Measurements from ENCODE around the gene TADA2B. TPM values are rescaled to one million over a fixed set of nuclear protein-coding genes. Genes with fewer than 3 reads are reported as not detected.

TADA2B gene, protein sequence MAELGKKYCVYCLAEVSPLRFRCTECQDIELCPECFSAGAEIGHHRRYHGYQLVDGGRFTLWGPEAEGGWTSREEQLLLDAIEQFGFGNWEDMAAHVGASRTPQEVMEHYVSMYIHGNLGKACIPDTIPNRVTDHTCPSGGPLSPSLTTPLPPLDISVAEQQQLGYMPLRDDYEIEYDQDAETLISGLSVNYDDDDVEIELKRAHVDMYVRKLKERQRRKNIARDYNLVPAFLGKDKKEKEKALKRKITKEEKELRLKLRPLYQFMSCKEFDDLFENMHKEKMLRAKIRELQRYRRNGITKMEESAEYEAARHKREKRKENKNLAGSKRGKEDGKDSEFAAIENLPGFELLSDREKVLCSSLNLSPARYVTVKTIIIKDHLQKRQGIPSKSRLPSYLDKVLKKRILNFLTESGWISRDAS
- 12.9 and 13.3 TPM in 2 replicates for total RNA-seq

DNA sequence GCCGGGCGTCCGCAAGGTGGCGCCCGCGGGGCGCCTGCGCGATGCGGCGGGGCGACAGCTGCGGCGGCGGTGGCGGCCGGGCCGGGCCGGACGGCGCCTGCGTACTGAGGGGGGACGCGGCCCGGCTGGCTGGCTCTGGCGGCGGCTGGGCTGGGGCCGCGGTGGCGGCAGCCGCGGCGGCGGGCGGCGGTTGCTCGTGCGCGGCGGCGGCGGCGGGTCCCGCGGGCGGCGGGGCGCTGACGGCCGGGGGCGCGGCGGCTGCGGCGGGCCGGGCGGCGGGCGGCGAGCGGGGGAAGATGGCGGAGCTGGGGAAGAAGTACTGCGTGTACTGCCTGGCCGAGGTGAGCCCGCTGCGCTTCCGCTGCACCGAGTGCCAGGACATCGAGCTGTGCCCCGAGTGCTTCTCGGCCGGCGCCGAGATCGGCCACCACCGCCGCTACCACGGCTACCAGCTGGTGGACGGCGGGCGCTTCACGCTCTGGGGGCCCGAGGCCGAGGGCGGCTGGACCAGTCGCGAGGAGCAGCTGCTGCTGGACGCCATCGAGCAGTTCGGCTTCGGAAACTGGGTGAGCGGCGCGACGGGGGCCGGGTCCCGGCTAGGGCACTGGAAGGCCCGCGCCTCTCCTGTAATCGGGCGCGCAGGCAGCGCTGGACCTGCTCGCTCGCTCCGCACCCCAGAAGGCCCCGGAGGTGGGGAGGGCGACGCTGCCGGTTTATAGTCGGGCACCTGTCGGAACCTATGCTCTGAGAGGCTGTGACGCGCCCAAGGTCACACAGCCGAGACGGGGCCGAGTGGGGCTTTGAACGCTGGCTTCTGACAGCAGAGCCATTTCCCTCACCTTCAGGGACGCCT lies at the start of gene TADA2B:
Gene TADA2B, plus strand, starts transcription at position 89 of the 853 bp plus-strand sequence. Its CDS starts 208 bp downstream, at position 297.
- peak within 1 kb of the TSS; percentile 86 for H3K4me3 Mint-ChIP-seq (ENCODE audit: low read depth)
- H3K27me3 Mint-ChIP-seq (ENCODE audit: low read depth) = peaks cover 7% of the 10 kb centered on the region
- intact Hi-C loops (cut with micrococcal nuclease) = loop anchor here (1.0 to 2.0 kb wide), 5 partner anchors 25 to 403 kb away; partner anchors contain the start of genes GRPEL1, MRFAP1 and TBC1D14
- peak within 1 kb of the TSS; percentile 65 for H3K27ac Mint-ChIP-seq
- peak; percentile 48 for DNase-seq (ENCODE audit: low spot score)
- H3K36me3 Mint-ChIP-seq (ENCODE audit: low read depth) = peaks cover 6% of the 10 kb centered on the region
- no peaks in the 10 kb centered on the region for H3K9me3 Mint-ChIP-seq
- H3K4me1 Mint-ChIP-seq (ENCODE audit: low read depth) = peaks cover 38% of the 10 kb centered on the region

DNA sequence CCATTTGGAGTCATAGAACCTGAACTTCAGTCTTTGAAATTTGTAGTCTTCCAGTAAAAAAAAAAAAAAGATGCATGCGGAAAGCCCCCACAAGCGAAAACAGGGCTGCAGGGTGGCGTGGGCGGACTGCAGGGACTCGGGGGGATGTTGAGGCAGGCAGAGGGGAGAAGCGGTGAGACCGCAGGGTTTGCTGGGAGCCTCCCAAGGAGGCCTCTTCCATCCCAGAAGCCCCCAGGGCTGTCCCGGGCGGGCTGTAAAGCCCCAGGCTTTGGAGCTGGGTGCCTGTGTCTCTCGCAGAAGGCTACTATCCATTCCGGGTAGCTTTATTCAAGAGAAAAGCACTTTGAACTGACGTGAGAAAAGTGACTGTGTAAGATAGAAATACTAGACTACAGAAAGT lies 46.7 kb upstream of the TADA2B start:
- no peaks in the 10 kb centered on the region for H3K27me3 Mint-ChIP-seq (ENCODE audit: low read depth)

DNA sequence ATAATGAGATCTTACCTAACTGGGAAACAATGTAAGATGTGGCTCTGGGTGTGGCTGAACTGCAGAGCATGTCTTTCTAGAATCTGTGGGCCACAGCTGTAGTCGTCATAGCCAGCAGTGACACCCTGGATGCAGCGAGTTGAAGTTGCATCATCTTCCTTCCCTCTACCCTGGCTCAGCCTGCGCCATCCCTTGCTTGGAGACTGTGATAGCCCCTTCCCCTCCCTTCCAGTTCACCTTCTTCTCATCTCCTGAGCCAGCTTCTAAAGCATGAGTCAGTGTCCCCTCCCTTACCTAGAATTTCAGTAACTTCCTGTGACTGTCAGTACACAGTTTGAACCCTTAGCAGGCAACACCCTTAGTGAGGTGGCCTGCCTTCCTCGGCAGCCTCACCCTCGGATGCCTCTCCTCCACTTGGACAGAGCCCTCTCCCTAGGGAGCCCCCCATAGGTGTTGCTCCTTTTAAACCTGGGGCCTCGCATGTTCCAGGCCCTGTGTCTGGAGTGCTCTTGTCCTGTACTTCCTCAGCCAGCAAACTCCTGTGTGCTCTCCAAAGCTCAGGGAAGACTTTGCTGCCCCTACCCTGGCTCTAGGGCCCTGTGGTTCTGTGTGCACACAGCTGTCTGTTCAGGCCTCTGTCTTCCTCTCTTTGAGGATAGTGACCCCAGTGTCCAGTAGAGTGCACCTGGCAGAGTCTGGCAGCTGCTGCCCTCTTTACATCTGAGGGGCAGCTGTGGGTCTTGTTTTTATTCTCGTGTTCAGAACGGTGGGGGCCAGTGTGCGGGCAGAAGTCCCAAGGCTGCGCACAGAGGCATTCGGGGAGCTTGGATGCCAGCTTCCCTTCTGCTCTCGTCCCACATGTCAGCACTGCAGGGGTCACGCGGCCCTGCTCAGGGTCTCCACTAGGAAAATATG lies 43.7 kb upstream of the TADA2B start:
- peak; percentile 30 for DNase-seq (ENCODE audit: low spot score)
- Mint-ChIP-seq H3K4me3 (ENCODE audit: low read depth) (no peak overlapping the region), H3K4me1 (ENCODE audit: low read depth) (peaks cover 12% of the 10 kb centered on the region), H3K36me3 (ENCODE audit: low read depth) (peaks cover 63% of the 10 kb centered on the region), H3K27ac (peak overlapping the region; percentile 72), H3K9me3 (no peaks in the 10 kb centered on the region), H3K27me3 (ENCODE audit: low read depth) (no peaks in the 10 kb centered on the region)
- intact Hi-C loops (cut with micrococcal nuclease) = no loop called here

More for the DNA sequence above, 46.7 kb upstream of the TADA2B start:
- intact Hi-C loops (cut with micrococcal nuclease) = no loop called here
- H3K4me1 Mint-ChIP-seq (ENCODE audit: low read depth) = peaks cover 27% of the 10 kb centered on the region
- no peak for DNase-seq (ENCODE audit: low spot score)
- H3K36me3 Mint-ChIP-seq (ENCODE audit: low read depth) = peaks cover 53% of the 10 kb centered on the region
- no peak overlapping the region for H3K27ac Mint-ChIP-seq
- H3K4me3 Mint-ChIP-seq (ENCODE audit: low read depth) = no peak overlapping the region
- no peaks in the 10 kb centered on the region for H3K9me3 Mint-ChIP-seq

DNA sequence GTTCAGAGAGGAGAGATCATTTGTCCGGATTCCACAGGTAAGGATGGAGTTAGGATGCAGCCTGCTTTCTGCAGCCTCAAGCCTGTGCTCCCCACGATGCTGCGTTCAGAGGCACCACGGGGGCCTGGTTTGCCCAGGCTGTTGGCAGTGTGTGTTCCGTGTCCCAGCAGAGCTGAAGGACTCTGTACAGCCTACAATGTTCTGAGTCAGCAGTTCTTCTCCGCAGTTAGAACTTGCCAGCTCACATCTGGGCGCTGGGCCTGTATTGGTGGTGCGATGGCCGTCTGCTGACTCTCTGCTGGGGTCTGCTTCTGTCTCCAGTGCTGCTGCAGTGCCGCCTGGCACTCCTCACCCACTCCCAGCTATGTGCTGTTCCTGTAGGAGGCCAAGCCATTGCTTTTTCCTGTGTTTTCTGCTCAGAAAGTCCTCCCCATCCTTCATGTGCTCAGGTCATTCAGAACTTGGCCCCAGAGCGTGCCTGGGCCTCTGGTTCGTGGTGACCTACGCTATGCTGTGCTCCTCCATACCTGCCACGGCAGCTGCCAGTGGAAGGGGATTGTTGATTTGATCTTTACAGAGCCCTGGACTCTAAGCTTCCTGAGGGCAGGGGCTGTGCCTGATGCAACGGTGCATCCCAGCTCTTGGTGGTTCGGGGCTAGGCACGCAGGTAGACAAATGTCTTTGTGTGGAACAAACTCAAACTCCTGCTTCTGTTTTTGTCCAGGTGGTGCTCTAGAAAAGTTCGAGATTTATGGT lies 42.6 kb upstream of the TADA2B start:
- intact Hi-C loops (cut with micrococcal nuclease) = no loop called here
- Mint-ChIP-seq H3K27me3 (ENCODE audit: low read depth) (no peaks in the 10 kb centered on the region), H3K4me1 (ENCODE audit: low read depth) (peaks cover 12% of the 10 kb centered on the region), H3K27ac (no peak overlapping the region), H3K36me3 (ENCODE audit: low read depth) (peaks cover 59% of the 10 kb centered on the region), H3K9me3 (no peaks in the 10 kb centered on the region), H3K4me3 (ENCODE audit: low read depth) (no peak overlapping the region)
- no peak for DNase-seq (ENCODE audit: low spot score)

DNA sequence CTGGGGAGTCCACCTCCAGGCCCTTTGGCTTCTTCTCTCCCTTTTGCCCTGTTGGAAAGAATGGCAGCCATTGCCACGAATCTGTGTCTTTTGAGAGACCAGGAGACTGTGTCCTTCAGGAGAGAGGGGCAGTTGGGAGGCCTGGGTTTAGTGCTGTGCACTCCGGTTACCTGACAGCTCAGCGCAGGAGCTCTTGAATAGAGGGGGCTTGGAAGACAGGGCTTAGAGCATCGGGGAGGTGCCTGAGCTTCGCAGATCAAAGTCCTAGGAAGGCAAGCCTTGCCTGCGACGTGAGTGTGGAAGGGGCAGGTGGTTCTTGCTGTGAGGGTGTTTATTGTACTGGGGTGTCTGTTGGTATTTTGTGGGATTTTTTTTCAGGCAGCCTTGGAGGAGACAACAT lies 41.9 kb upstream of the TADA2B start:
- intact Hi-C loops (cut with micrococcal nuclease) = no loop called here
- H3K27ac Mint-ChIP-seq = no peak overlapping the region

DNA sequence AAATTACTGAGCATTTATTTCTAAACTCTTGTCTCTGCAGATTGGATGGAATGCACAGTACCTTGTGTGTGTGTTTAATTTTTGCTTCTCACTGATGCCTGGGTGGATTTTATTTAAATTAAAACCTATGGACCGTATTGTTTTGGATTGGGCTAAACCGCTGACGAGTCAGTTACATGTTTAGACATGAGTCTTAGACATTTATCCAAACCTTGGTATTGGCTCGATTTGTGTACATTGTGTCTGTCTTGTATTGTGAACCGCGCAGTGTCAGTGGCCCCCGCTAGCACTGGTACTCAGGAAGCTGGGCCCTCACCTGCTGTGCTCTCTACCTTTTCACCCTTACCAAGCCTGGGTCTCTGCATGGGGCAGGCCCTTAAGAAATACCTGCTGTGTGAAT lies 40.8 kb upstream of the TADA2B start:
- H3K27ac Mint-ChIP-seq = no peak overlapping the region

More for the DNA sequence above, 41.9 kb upstream of the TADA2B start:
- peaks cover 12% of the 10 kb centered on the region for H3K4me1 Mint-ChIP-seq (ENCODE audit: low read depth)
- H3K36me3 Mint-ChIP-seq (ENCODE audit: low read depth) = peaks cover 58% of the 10 kb centered on the region
- no peaks in the 10 kb centered on the region for H3K27me3 Mint-ChIP-seq (ENCODE audit: low read depth)
- DNase-seq (ENCODE audit: low spot score) = no peak
- H3K4me3 Mint-ChIP-seq (ENCODE audit: low read depth) = no peak overlapping the region
- no peaks in the 10 kb centered on the region for H3K9me3 Mint-ChIP-seq

DNA sequence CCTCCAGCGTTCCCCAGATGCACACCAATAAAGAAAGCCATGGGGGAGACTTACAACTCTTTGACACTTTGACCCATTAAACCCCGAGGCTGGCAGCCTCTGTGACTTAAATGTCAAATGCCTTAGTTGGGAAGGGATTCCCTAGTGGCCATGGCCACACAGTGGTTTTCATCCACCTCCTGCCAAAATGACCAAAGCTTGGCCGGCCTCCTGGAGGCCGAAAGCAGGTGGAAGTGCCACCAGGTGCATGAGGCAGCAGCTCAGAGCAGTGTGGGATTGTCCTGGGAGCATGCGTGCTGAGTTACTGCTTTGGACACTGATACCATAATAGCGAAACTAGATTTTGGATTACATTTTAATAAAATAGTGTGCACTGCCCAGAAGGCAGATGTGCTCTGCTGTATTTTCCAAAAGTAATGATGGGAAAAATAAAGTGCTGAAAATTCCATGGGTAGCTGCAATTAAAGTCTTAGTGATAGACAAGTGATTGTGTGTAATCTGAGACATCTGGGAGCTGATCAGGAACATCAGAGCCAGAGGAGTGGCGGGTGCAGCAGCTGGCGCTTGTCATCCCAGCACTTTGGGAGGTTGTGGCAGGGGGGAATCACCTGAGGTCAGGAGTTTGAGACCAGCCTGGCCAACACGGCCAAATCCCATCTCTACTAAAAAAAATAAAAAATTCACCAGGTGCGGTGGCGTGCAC lies 39.8 kb upstream of the TADA2B start:
- Mint-ChIP-seq H3K27me3 (ENCODE audit: low read depth) (no peaks in the 10 kb centered on the region), H3K9me3 (no peaks in the 10 kb centered on the region), H3K4me1 (ENCODE audit: low read depth) (peaks cover 20% of the 10 kb centered on the region), H3K4me3 (ENCODE audit: low read depth) (no peak overlapping the region), H3K27ac (no peak overlapping the region), H3K36me3 (ENCODE audit: low read depth) (peaks cover 53% of the 10 kb centered on the region)
- intact Hi-C loops (cut with micrococcal nuclease) = no loop called here
- DNase-seq (ENCODE audit: low spot score) = no peak

More for the DNA sequence above, 40.8 kb upstream of the TADA2B start:
- intact Hi-C loops (cut with micrococcal nuclease) = no loop called here
- no peaks in the 10 kb centered on the region for H3K9me3 Mint-ChIP-seq
- no peak for DNase-seq (ENCODE audit: low spot score)
- peaks cover 16% of the 10 kb centered on the region for H3K4me1 Mint-ChIP-seq (ENCODE audit: low read depth)
- no peak overlapping the region for H3K4me3 Mint-ChIP-seq (ENCODE audit: low read depth)
- peaks cover 51% of the 10 kb centered on the region for H3K36me3 Mint-ChIP-seq (ENCODE audit: low read depth)
- H3K27me3 Mint-ChIP-seq (ENCODE audit: low read depth) = no peaks in the 10 kb centered on the region

DNA sequence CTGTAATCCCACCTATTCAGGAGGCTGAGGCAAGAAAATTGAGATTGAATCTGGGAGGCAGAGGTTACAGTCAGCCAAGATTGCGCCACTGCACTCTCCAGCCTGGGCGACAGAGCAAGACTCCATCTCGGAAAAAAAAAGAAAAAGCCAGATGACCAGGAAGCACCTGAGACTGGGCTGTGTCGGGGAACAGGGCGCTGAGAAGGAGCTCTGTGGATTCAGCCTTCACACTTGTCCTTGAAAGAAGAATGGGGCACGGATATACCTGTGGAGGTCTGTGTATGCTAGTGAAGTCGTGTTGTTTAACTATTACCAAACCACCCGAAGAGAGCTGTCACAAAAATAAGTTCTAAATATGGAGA lies 39.3 kb upstream of the TADA2B start:
- Mint-ChIP-seq H3K36me3 (ENCODE audit: low read depth) (peaks cover 55% of the 10 kb centered on the region), H3K4me3 (ENCODE audit: low read depth) (no peak overlapping the region), H3K27ac (no peak overlapping the region), H3K4me1 (ENCODE audit: low read depth) (peaks cover 18% of the 10 kb centered on the region), H3K9me3 (no peaks in the 10 kb centered on the region), H3K27me3 (ENCODE audit: low read depth) (no peaks in the 10 kb centered on the region)
- intact Hi-C loops (cut with micrococcal nuclease) = no loop called here
- DNase-seq (ENCODE audit: low spot score) = no peak

DNA sequence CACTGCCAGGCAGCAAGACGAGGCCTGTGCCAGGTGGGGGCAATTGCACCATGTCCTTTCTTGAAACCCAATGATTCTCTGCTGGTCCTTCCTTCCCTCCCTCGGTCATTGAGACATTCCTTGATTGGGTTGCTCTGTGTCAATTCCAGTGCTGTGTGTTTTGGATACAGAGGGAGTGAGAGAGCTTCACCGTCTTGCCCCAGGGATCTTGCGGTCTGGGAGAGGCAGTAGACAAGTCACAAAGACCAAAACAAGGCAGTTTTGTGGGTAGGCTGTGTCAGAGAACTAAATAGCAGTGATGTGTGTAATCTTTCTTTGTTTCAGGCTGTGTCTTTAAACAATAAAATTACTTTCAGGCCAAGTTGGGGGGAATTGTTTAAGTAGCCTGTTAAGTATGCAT lies 38.8 kb upstream of the TADA2B start:
- Mint-ChIP-seq H3K4me3 (ENCODE audit: low read depth) (no peak overlapping the region), H3K27ac (no peak overlapping the region), H3K4me1 (ENCODE audit: low read depth) (peaks cover 13% of the 10 kb centered on the region)

DNA sequence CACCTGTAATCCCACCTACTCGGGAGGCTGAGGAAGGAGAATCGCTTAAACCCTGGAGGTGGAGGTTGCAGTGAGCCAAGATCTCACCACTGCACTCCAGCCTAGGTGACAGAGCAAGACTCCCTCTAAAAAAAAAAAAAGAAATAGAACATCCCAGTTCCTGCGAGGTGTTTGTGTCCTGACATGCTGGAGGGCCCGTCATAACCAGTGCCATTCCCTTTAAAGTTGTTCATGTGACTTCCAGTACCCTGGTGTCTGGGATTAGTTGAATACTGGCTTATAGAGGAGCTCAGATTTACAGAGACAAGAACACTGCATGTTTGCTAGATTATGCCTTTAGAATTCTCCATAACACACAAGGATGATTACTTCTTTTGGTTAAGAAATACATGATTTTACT lies 37.6 kb upstream of the TADA2B start:
- Mint-ChIP-seq H3K9me3 (no peaks in the 10 kb centered on the region), H3K27ac (no peak overlapping the region), H3K4me3 (ENCODE audit: low read depth) (no peak overlapping the region), H3K4me1 (ENCODE audit: low read depth) (peaks cover 9% of the 10 kb centered on the region), H3K36me3 (ENCODE audit: low read depth) (peaks cover 56% of the 10 kb centered on the region), H3K27me3 (ENCODE audit: low read depth) (no peaks in the 10 kb centered on the region)
- intact Hi-C loops (cut with micrococcal nuclease) = no loop called here
- DNase-seq (ENCODE audit: low spot score) = no peak

More for the DNA sequence above, 38.8 kb upstream of the TADA2B start:
- H3K9me3 Mint-ChIP-seq = no peaks in the 10 kb centered on the region
- intact Hi-C loops (cut with micrococcal nuclease) = no loop called here
- peaks cover 57% of the 10 kb centered on the region for H3K36me3 Mint-ChIP-seq (ENCODE audit: low read depth)
- DNase-seq (ENCODE audit: low spot score) = no peak
- H3K27me3 Mint-ChIP-seq (ENCODE audit: low read depth) = no peaks in the 10 kb centered on the region

DNA sequence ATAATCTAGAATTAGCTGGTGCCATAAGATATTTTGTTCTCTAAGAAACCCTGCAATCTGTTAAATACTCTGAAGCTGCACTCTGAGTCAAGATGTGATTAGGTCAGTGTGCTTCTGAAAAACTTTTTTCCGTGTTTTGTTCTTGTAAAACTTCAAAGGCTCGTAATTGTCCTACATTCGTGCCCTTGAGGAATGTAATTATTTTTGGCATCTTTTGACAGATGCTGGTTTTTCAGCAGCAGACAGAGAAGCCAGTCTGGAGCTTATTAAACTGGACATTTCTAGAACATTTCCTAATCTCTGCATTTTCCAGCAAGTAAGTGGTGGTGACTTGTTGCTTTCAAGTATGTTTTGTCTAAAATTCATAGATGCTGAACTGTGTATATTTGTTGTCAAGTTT lies 36.8 kb upstream of the TADA2B start:
- peaks cover 9% of the 10 kb centered on the region for H3K4me1 Mint-ChIP-seq (ENCODE audit: low read depth)

More for the DNA sequence above, 36.8 kb upstream of the TADA2B start:
- Mint-ChIP-seq H3K9me3 (no peaks in the 10 kb centered on the region), H3K27ac (no peak overlapping the region), H3K36me3 (ENCODE audit: low read depth) (peaks cover 54% of the 10 kb centered on the region), H3K27me3 (ENCODE audit: low read depth) (no peaks in the 10 kb centered on the region), H3K4me3 (ENCODE audit: low read depth) (no peak overlapping the region)
- DNase-seq (ENCODE audit: low spot score) = no peak
- intact Hi-C loops (cut with micrococcal nuclease) = no loop called here
